GM21717 (cell line): ENCODE results near the gene KSR1.
"Not testable (repeated sequence)": the region's sequence is repeated elsewhere in the genome, so short reads cannot be mapped to it uniquely, and the experiment has no call there.

ENCODE experiments used
- ATAC-seq: cut with Tn5 transposase; IDR thresholded peaks from one replicate; pipeline ENCODE4 v1.9.1; 2021; ENCODE audit warnings: mild to moderate bottlenecking, moderate library complexity; ENCODE audit not compliant: unreplicated experiment

Gene KSR1

GRCh38 chr17:27651411-27652345 is 195.4 kb downstream of the KSR1 start:
- ATAC-seq = no peak

DNA sequence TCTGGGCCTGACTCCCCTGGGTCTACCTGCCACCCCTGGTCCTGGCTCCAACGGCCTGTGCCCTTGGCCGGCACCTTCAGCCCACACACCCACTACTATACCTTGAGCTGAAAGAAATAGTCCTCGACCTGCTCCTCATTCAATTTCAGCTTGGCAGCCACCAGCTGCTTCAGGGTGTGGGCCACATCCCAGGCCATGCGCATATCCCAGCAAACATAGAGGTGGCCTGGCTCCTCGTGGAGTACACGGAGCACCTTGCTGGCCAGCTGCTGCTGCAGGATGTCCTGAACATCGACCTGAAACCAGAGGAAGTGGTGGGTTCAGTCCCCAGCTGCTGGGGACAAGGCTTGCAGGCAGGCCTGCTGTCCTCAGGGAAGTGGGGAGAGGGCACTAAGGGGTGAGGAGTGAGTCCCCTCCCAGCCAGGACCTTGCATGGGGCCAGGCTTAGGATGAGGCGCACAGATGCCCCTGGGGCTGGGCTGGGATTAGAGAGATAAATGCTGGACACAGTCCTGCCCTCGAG is 197.3 kb downstream of the KSR1 start:
- ATAC-seq = not testable (repeated sequence)

- ATAC-seq = no peak
Measured at GRCh38 chr17:27654136-27654535, 197.9 kb downstream of the KSR1 start.

DNA sequence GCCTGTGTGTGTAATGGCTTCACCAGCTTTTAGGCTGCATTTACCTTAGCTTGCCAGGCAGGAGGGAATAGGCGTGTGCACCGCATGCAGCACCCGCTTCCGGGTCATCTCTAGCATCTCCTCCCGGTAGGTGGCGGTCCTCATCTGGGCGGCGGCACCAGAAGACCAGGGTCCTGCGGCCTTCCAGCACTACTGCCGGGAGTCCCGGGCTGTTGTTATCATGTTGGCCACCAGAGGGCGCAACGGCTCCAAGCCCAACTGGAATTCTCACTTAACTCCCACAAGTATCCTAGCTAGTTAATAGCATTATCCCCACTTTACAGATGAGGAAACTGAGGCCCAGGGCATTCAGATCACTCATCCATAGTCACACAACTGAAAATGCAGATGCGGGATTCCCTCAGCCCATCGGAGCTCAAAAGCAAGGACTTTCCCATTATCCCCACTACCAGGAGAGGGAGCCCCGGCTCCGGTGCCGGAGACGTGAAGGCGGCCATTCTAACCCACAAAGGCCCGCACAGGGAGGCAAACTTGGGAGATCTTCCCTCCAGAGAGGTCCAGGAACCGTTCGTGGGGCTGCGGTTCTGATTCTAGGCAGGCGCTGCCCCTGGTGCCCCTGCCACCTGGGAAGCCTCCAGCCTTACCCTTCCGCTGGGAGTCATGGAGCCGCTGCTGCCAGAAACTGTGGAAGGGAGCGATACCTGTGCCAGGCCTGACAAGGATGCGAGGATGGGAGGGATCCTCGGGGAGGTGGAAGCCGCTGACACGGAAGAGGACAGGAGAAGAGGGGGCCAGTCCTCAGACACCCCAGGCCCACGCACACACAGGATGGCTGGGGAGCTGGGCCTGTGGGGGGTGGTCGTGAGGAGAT is 198.6 kb downstream of the KSR1 start:
- ATAC-seq = no peak

- not testable (repeated sequence) for ATAC-seq
Measured at GRCh38 chr17:27655525-27656111, 199.4 kb downstream of the KSR1 start.

- not testable (repeated sequence) for ATAC-seq
Measured at GRCh38 chr17:27656620-27657019, 200.4 kb downstream of the KSR1 start.

DNA sequence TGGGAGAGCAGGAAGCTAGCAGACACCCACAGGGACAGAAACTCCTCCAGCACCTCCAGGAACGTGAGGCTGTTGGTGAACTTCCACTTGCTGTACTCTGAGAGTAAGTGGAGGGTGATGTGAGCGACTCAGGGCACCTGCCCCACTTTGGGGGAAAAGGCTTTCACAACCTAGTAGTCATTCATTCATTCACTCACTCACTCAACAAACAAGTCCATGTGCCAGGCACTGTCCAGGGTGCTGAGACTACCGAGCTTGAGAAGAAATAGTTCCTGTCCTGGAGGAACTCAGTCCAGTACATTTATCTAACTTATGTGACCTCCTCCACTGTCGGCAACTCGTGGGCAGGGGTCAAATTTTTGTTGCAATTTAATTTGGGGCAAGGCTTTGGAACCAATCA is 201.4 kb downstream of the KSR1 start:
- ATAC-seq = no peak

- no peak for ATAC-seq
Measured at GRCh38 chr17:27659683-27660082, 203.4 kb downstream of the KSR1 start.

- ATAC-seq = no peak
Measured at GRCh38 chr17:27660436-27660835, 204.2 kb downstream of the KSR1 start.

GRCh38 chr17:27663936-27664605 is 207.8 kb downstream of the KSR1 start:
- ATAC-seq = no peak

DNA sequence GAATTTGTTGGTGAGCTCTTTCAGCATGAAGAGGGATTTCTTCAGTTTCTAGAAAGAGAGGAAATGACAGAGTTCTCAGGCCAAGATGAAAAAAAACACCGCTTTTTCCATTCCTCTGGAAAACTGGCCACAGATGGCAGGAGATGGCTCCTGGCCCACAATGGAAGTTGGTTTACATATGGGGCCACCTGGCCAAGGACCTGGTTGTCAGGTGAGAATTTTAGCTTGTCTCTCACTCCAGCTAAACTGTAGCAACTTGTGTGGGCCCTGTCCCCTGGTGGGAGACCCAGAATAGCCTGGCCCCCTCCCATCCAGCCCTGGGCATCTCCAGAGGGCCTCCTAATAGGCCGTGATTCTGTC is 208.3 kb downstream of the KSR1 start:
- ATAC-seq = no peak

DNA sequence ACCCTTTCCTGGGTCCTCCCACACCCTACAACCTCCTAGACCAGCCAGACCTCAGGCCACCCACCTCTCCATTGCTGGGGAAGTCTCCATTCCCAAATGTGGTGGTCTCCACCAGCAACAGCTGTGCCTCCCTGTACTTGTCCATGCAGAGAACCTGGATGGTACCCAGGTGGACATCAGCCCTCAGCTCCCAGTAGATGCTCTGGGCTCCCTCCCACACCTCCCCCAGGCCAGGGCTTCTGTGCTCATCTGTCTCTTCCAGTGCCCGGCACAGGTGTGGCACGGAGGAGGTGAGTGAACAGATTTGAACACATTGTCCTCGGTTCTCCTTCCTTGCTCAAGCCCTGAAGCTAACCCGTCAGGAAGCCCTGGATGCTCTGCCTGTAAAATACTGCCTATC is 209.3 kb downstream of the KSR1 start:
- ATAC-seq = no peak

DNA sequence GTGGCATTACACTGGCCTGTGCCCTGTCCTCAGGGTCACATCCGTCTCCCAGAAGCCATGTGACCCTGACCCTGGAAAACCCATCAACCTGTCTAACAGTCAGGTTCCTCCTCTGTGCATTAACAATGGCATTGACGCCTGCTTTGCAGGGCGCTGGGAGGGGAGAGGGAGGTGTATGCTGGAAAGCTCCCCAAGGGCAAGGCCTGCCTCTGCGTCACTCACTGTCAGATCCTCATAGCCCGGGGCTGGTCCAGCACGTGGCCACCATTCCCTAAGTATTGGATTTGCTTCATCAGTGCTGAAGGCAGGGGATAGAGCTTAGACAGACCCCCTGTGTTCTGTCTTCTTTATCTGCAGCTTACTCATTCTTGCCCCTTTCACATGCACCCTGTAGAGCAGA is 210.0 kb downstream of the KSR1 start:
- ATAC-seq = not testable (repeated sequence)

DNA sequence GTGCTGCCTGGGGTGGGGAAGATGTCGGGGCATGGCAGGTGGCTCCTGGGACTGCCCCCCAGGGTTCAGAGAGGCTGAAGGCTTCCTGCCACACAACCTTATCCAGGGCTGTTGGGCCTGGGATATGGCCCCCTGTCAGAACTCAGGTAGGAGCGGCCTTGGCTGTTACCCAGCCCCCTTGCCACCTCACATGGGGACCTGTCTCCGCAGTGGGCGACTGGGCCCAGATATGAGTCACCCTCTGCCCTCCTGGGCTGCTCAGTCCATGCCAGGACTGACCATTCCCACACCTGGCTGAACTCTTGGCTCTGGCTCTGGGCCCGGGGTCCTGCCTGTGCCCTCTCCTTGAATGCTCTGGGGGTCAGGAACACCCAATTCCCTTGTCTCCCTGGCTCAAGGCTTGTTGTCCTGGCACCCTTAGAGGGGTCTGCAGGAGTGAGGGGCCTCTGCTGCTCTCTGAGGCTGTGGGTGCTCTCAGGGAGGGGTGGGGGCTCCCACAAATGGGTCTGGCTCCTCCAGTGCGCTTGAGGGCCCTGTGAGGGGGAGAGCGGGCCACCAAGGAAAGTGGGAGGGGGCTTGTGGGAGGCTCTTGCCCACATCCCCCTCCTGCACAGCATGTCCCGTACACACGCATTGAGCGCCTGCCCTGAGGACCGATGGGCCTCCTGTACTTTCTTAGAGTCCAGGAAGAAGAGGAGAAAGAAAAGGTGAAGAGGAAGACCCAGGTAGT is 210.7 kb downstream of the KSR1 start:
- no peak for ATAC-seq

DNA sequence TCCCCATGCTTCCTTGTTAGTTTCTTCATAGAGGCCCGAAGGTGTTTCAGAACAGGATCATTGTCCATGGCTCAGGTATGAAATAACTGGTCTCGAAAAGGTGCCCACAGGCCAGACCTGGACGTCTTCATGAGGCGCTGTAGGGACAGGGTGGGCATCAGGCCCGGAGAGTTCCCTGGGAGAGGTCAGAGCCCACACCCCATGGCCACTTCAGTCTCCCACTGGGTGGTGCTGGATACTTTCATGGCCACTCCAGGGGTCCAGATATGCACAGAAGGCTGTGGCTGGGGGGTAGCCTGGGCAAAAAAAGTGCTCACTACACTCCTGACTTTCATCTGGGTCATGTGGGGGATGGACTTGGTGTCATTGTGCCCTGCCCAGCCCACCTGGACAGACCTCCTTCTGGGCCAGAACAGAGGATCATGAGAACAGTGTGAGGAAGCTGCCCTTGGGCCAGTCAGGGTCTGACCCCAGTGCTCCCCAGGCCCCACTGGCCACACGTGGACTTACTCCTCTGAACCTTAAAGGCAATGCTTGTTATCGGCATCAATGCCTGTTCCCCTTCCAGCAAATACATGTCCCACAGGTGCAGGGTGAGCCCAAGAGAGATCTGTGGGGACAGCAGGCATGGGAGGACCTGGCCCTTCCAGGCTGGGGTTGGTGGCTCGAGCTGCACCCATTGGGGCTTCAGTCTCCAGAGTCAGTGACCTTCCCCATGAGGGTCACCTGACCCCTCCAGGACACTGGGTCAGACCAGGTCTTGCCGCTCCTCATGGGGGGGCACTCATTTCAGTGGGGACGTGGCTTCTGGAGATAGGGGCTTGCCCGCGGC is 211.6 kb downstream of the KSR1 start:
- no peak for ATAC-seq

GRCh38 chr17:27668488-27668823 is 212.2 kb downstream of the KSR1 start:
- no peak for ATAC-seq

DNA sequence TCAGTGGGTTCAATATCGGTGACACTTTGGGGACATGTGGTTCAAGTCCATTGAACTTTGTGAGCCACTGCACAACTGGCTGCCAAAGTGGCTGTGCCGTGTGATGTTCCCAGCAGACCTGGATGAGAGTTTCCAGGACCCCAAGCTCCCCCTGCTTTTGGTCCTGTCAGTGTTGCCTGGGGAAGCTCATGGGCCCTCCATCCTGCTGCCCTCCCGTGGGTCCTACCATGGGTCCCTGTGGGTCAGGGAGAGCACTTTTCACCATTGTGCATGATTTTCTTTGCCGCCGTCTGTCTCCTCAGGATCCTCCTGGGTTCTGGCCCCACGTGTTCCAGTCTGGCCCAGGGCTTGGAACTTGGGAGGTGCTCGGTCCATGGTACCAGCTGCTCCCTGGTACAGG is 212.9 kb downstream of the KSR1 start:
- ATAC-seq = no peak

GRCh38 chr17:27669850-27670249 is 213.6 kb downstream of the KSR1 start:
- no peak for ATAC-seq
